NCI-H2171 treated with DMSO at 0.1 percent for 48 hours (cell line): ENCODE measurements around the gene BRPF3.

Experiments used
- DNase-seq: peaks from one replicate; lab custom pipeline; 2025; lab: John Stamatoyannopoulos, UW

The BRPF3 gene

GRCh38 chr6:36268478-36269275 lies 72.1 kb downstream of the BRPF3 start:
- DNase-seq, result no peak

- no peak for DNase-seq
These were observed 73.5 kb downstream of the BRPF3 start, which contains the start of gene PNPLA1 for GRCh38 chr6:36269834-36270705. TSS of gene PNPLA1 (plus strand) at chr6:36270060. CDS start at chr6:36270460, 400 bp downstream.

GRCh38 chr6:36272234-36272633 lies 75.7 kb downstream of the BRPF3 start:
- peak; percentile 58 for DNase-seq

- DNase-seq, result no peak
These were observed 76.5 kb downstream of the BRPF3 start for GRCh38 chr6:36273067-36273466.

- DNase-seq, result no peak
These were observed 77.4 kb downstream of the BRPF3 start for GRCh38 chr6:36273802-36274514.

- no peak for DNase-seq
These were observed 80.3 kb downstream of the BRPF3 start for GRCh38 chr6:36276581-36277536.

GRCh38 chr6:36277946-36278470 lies 81.5 kb downstream of the BRPF3 start:
- DNase-seq, result no peak

- no peak for DNase-seq
These were observed 83.9 kb downstream of the BRPF3 start for GRCh38 chr6:36280467-36280866.

GRCh38 chr6:36280983-36281382 lies 84.4 kb downstream of the BRPF3 start:
- DNase-seq, result no peak
